Activated CD4-positive, alpha-beta T cell treated with anti-CD3 and anti-CD28 coated beads, Interleukin-2, Interleukin-6, amounts not matched to agents 100 ng/mL and 50 ng/mL, durations not matched to agents 16 hours and 8 hours (primary cell): ENCODE measurements around the gene RAB43.
"Not testable (repeated sequence)": the region's sequence is repeated elsewhere in the genome, so short reads cannot be mapped to it uniquely, and the experiment has no call there.

Source experiments
- DNase-seq: peaks from one replicate; pipeline ENCODE4 v3.0.0-alpha.2; 2020

Gene RAB43

DNA sequence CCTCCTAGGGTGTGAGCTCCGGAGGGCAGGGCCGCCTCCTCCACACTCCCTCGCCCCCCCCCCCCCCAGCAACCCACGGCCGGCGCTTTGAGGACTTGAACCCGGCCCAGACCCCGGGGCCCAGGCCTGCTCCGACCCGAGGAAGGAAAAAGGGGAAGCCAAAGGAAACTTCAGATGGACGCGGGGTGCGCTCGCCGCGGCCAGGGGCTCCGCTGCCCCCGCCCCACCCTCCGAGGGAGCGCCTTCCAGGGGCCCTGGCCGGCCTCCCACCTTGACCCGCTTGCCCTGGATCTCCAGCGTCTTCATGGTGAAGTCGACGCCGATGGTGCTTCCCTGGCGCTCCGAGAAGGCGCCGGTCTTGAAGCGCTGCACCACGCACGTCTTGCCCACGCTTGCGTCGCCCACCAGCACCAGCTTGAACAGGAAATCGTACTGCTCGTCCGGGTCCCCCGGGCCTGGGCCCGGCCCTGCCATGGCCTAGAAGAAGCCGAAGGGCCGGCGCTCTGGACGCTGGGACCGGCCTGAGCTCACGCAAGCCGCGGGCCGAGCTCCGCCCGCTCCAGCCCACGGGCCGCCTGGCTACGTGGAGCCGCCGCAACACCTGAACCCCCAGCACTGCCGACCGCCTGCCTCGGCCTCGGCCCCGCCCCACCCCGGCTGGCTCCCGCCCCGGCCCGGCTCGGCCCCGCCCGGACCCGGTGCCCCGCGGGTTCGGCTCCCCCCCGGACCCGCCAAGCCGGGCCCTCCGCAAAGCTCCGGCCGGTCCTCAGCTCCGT, 400 bp downstream of the RAB43 start:
- DNase-seq, result no peak

DNA sequence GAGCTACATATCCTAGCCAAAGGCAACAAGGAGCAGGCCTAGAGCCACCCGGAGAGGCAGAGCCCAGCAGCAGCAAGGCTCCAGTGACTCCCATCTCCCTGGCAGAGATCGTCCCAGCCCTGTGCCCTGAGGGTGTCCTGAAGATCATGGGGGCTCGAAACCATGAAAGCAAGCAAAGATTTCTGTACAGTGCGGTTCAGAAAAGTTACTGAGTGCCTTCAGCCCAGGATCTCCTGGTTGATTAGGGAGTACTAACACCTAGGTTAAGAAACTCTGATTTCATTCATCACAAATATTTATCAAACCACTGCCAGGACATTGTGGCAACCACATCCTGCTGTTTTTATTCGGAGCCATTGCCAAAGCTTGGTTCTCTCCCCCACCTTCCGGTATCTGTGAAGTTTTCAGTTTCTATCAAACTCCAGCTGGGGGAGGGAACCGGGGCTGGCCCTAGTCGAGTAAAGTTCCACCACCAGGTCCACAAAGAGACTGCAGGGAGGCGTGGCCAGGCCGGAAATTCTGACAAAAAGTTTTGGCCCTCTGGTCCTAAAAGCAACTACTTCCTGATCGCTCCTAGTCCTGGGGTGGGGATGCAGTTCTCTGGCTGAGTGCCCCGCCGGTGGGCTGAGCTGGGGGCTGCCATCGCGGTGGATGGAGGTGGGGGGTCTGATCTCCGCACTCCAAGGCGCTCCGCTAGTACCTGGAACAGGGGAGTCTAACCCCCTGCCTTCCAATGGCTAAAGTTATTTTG, 1.2 kb downstream of the RAB43 start:
- peak; percentile 97 for DNase-seq

- peak; percentile 40 for DNase-seq
These were observed 2.1 kb downstream of the RAB43 start for GRCh38 chr3:129119365-129120100.

DNA sequence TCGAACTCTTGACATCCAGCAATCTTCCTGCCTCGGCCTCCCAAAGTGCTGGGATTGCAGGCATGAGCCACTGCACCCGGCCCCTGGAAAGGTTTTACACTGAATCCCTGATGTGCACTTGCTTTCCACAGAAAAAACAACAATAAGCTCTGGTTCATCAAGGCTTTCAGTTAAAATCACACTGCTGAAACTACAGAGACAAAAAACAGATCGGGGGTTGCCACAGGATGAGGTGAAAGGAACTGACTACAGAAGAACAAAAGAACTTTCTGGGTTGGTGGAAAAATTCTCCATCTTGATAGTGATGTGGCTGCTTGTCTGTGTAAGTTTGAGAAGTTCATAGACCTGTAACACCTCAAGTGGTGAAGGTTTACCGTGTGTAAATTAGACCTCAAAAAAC, 2.9 kb downstream of the RAB43 start:
- peak; percentile 65 for DNase-seq

GRCh38 chr3:129117134-129117533, 4.5 kb downstream of the RAB43 start:
- no peak for DNase-seq

- DNase-seq, result peak; percentile 27
These were observed 5.1 kb downstream of the RAB43 start for GRCh38 chr3:129116482-129116946.

DNA sequence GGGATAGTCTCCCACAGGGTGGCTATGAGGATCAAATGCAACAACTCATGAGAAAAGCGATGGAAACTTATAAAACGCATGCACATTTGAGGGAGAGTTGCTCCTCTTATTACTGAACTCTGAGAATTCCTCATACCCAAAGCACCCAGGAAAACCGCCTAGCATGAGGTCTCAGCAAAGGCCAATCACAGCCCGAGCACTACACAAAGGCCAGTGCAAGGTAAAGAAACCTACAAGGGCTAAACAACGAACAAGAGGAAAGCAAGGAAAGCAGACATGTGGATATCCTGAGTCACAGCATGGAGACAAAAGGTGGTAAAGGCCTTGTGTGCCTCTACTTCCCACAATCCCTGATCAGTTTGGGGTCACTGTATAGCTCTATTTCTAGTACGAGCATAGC, 7.1 kb downstream of the RAB43 start:
- no peak for DNase-seq

DNA sequence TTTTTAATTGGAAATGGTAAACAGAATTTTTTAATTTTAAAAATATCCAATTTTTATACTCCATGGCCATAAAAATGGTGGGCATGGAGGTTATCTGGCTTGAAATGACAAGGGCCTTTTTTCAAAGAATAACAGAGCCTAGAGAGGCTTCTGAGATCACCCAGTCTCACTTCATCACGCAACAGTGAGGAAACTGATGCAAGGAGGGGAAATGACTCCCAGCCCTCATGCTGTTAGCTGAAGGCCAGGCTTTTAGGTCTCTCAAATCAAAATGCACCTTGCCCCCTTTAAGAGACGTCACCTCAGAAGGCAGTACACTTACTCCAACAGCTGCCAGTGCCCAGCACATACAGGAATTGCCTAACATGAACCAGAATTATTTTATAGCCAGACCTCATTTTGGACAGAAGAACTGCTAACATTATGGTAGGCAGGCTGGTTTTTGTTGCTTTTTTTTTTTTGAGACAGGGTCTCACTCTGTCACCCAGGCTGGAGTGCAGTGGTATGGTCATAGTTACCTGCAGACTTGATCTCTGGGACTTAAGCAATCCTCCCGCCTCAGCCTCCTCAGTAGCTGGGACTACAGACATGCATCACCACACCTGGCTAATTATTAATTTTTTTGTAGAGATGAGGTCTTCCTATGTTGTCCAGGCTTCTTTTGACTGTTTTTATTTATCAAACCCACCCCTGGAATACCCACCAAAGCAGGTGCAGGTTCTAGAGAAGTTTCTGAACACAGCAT, 9.1 kb downstream of the RAB43 start:
- peak; percentile 65 for DNase-seq

DNA sequence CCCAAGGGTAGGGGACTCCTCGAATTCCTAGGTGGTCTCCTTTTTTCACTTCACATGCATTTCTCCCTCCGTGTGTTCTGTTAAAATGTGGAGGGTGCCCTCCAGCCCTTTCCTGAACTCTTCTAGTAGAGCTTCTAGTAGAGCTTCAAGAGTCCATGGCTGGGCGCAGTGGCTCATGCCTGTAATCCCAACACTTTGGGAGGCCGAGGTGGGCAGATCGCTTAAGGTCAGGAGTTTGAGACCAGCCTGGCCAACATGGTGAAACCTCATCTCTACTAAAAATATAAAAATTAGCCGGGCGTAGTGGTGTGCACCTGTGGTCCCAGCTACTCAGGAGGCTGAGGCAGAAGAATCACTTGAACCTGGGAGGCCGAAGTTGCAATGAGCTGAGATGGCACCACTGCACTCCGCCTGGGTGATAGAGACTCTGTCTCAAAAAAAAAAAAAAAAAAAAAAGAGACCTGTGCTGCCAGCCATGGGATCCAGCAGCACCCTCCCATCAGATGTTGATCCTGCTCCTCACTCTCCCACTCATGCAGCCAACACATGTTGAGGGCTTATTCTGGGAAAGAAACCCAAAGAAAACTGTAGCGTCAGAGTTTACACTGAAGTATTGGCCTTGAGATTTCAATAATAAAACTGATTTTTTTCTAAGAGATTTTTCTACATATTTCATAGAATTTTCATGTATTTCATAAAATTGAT, 10.4 kb downstream of the RAB43 start:
- DNase-seq, result not testable (repeated sequence)

- DNase-seq, result no peak
These were observed 13.8 kb downstream of the RAB43 start for GRCh38 chr3:129107793-129108192.

GRCh38 chr3:129106866-129107565, 14.6 kb downstream of the RAB43 start:
- DNase-seq, result no peak

DNA sequence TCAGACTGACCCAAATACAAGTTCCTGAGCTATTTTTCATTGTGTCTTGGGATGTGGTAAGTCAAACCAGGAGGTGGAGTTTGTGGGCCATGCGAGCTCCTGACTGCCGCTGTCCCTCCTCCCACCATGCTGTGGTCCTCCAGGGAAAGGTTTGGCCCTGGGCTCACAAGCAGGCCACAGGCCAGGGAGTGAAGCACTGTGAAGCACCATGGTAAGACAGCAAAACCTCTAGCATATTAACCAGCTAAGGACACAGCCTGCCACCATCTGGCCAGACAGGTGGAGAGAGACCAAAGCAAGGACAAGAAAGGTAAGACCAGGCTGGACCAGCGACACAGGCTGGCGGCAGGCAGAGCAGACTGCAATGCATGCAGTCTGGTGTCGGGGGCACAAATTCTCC, 15.3 kb downstream of the RAB43 start:
- DNase-seq, result no peak

DNA sequence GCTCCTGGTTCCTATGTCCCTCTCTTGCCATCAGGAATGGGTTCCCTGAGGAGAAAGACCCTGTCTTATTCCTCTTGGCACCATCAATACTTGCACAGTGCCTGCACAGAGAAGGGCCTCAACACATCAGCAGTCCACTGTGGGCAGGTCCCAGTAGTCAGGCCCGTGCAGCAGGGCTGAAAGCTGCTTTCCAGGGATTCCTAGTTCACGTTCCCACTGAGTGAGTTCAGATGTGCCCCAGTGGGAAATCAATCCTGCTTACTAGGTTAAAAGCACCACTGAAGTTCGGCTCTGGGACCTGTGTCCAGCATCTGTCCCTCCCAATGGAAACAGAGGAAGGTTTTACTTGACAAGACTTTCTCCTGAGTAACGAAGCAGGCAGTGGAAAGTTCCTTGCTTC, 15.7 kb downstream of the RAB43 start:
- no peak for DNase-seq

- no peak for DNase-seq
These were observed 17.0 kb downstream of the RAB43 start for GRCh38 chr3:129104498-129105079.

- DNase-seq, result no peak
These were observed 17.6 kb downstream of the RAB43 start for GRCh38 chr3:129104051-129104450.

DNA sequence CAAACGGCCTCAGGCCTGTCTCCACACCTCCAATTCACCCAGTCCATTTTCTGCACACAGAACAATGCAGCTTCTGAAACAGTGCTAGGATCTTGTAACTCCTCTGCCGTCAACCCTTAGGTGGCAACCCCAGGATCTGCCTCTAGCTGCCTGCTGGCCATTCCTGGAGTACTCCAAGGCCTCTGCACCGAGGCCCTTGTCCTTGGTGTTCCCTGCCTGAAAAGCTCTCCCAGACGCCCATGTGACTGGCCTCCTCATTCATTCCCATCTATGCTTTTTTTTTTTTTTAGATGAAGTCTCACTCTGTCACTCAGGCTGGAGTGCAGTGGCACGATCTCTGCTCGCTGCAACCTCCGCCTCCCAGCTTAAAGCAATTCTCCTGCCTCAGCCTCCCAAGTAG, 18.3 kb downstream of the RAB43 start:
- no peak for DNase-seq

- DNase-seq, result no peak
These were observed 20.1 kb downstream of the RAB43 start for GRCh38 chr3:129101370-129102138.

GRCh38 chr3:129100274-129100673, 21.3 kb downstream of the RAB43 start:
- no peak for DNase-seq

- DNase-seq, result no peak
These were observed 26.3 kb downstream of the RAB43 start for GRCh38 chr3:129095285-129095684.

- DNase-seq, result not testable (repeated sequence)
These were observed 33.3 kb downstream of the RAB43 start for GRCh38 chr3:129088312-129088711.
